Activated CD4-positive, alpha-beta T cell treated with anti-CD3 and anti-CD28 coated beads for 4 hours (primary cell): ENCODE data around the gene RSRC1.
"Not testable (repeated sequence)": the region's sequence is repeated elsewhere in the genome, so short reads cannot be mapped to it uniquely, and the experiment has no call there.

Experiments
- DNase-seq, 2 donors: peaks; one replicate each; pipeline ENCODE4 v3.0.0-alpha.2; 2020

RSRC1 gene

DNA sequence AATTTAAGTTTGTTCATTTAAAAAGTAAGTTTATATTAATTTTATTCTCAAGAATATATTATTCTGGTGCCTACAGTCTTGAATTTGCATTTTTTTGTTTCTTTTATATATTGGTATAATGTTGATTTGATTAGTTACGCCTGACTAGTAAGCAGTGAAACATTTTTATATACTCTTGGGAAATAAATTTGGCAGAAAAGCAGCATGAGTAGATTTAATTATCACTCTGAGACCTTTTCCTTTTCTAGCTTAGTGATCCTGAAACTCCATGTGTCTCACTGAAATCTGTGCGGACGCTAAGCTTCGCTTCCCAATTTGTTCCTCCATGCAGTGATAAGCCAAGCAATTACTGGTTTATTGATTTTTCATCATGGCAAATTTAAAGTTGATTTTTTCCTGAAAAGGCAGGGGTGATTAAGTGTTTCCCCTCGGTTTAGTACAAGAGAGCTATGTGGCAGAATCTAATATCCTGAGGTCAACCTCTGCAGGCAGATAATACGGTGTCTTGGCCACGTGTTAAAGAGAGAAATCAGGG is 373.9 kb downstream of the RSRC1 start:
- no peak for DNase-seq

DNA sequence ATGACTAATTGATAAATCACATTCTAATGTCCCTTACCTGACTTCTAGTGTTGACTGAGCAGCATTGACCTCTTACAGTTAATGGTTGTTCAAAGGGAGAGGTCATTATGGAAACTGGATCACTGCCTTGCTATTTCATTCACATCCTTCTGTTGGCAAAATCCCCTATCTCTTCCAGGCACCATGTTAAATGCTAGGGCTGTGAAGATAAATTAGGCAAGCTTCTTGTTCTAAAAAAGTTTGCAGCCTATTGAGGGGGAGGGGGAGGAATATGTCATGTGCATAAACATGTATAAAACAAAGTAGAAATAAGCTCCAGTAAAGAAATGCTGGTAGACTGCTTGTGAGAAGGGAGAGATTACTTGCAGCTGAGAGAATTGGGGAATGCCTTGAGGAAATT is 376.3 kb downstream of the RSRC1 start:
- no peak for DNase-seq

DNA sequence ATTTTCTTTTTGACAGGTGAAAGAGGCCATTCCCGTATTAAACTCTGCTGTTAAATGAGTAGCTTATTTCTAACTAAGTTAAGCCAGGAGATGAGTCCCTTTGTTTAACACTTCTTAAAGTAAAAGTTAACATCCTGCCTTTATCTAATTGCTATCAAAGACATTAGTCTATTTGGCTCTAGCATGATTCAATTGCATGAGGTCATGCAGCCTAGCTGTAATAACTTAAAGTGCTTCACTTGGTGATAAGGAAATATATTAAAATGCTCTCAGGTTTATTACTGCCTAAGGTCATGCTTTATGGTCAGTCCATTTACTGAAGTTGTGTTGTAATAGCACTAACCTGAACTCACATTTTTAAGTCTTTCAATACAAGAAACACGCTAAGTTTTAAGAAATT is 378.8 kb downstream of the RSRC1 start:
- no peak for DNase-seq

DNA sequence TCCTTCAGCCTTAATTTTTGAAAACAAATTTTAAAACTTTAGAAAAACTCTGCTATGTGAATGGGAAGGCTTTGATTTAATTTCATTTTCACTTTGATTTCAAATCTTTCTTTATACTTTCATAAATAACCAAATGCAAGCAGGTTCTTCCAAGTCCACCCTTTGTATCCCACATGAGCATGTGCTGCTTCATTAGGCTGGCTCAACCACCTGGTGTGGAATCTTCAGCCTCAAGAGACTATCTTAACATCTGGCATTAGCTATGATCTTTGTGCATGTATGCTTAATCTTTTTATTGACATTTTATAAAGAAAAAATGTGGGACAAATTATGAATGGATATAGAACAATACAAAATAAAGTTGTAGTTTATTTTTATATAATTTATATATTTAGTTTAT is 379.3 kb downstream of the RSRC1 start:
- no peak for DNase-seq

DNA sequence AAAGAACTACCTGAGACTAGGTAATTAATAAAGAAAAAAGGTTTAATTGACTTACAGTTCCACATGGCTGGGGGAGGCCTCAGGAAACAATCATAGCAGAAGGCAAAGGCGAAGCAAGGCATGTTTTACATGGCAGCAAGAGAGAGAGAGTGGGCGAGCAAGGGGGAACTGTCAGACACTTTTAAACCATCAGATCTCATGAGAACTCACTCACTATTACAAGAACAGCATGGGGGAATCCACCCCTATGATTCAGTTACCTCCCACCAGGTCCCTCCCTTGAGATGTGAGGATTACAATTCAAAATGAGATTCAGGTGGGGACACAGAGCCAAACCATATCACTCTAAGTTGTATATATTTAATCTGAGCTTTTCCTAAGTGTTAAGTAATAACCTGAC is 382.1 kb downstream of the RSRC1 start:
- no peak for DNase-seq

DNA sequence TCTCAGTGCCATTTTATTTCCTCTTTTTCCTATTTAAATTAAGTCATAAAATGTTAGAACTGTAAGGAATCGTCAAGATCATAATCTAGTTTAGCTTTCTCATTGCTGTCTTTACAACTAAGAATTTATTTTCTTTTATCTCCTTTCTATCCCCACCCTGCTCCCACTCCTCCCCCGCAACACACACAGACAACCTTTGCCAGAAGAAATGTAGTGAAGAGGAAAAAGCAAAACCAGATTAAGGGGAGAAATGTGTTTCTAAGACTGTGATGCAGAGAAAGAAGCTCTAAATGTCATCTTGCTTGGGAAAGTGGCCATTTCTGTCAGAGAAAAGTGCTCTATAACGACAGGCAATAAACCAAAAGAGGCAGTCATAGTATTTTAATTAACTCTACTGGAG is 382.8 kb downstream of the RSRC1 start:
- no peak for DNase-seq

DNA sequence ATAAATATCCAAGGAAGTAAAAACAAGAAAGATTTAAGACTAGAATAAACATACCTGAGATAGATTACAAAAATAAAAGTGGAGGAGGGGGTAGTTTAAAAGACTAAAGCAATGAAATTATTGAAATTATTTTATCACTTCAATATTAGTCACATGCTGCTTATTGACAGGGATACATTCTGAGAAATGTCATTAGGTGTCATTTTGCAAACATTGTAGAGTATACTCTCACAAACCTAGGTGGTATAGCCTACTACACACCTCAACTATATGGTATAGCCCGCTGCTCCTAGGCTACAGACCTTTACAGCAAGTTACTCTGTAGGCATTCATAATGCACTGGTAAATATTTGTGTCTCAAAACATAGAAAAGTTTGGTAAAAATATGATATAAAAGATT is 384.0 kb downstream of the RSRC1 start:
- no peak for DNase-seq

DNA sequence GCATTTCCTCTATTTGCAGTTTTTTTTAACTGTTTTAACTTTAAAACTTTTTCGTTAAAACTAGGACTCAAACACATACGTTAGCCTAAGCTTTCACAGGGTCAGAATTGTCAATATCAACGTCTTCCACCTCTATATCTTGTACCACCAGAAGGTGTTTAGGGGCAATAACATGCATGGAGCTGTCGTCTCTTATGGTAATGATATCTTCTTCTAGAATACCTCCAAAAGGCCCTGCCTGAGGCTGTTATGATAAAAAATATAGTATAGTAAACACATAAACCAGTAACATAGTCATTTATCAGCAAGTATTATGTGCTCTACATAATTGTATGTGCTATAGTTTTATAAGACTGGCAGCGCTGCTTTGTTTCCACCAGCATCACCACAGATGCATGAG is 384.8 kb downstream of the RSRC1 start:
- no peak for DNase-seq

DNA sequence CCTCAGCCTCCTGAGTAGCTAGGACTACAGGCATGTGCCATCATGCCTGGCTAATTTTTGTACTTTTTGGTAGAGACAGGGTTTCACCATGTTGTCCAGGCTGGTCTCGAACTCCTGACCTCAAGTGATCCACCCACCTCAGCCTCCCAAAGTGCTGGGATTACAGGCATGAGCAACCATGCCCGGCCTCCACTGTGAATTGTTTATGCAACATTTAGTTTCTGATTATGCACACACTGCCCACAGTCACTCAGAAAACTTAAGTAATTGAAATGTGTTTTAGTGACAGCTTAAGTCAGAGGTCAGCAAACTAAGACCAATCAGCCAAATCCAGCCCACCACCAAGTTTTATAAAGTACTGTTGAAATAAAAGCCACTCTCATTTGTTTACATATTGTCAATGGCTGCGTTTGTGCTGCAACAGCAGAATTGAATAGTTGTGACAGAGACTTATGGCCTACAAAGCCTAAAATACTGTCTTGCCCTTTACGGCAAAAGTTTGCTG is 385.6 kb downstream of the RSRC1 start:
- DNase-seq, result not testable (repeated sequence)

DNA sequence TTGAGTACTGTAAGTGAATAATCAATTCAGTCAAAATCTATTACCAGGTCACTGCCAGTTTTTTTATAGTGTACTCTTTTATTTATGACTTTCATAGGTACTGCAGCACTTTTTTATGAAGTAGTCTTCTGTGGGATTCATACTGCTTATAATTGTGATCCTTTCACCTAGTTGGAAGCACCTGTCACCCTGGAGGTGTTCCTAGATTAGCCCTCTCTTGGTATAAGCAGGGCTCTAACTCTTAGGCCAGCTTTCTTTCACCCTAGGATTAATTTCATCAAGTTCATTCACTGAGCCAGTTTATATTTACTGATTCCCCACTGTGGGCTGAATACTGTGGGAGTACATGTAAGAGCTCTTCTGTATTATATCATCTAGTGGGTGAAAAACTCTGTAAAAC is 395.2 kb downstream of the RSRC1 start:
- DNase-seq, result no peak

DNA sequence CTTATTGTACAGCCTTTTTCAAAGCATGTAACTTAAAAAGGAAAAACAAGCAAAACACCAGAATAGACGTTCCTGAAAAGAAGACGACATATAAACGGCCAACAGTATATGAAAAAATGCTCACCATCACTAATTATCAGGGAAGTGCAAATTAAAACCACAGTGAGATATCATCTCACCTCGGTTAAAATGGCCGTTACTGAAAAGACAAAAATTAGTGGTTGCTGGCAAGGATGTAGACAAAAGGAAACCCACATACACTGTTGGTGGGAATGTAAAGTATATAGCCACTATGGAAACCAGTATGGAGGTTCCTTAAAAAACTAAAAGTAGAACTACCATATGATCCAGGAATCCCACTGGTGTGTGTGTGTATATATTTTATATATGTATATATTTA is 396.6 kb downstream of the RSRC1 start:
- DNase-seq, result no peak

DNA sequence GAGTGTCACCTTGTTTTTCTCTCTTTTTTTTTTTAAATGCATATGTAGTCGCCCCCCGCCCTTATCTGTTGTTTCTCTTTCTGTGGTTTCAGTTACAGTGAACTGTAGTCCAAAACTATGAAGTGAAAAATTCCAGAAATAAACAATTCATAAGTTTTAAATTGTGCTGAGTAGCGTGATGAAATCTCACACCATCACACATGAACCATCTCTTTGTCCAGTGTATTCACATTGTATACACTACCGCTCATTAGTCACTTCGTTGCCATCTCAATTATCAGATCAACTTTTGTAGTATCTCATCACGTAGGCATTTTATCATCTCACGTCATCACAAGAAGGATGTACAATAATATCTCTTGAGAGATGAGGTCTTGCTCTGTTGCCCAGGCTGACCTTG is 398.6 kb downstream of the RSRC1 start:
- DNase-seq, result no peak

DNA sequence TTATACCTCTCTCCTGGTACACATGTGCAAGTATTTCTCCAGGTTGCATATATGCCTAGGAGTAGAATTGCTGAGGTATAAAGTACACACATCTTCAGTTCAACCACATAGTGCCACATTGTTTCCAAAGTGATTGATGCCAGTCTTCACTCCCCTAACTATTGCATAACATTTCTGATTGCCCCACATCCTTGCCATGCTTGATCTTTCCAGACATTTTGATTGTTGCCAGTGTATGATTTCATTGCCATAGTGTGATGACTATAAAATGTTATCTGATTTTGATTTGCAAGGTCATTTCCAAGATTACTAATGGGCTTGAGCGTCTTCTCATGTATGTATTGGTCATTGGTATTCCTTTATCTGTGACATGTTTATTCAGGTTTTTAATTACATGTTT is 400.0 kb downstream of the RSRC1 start:
- no peak for DNase-seq

DNA sequence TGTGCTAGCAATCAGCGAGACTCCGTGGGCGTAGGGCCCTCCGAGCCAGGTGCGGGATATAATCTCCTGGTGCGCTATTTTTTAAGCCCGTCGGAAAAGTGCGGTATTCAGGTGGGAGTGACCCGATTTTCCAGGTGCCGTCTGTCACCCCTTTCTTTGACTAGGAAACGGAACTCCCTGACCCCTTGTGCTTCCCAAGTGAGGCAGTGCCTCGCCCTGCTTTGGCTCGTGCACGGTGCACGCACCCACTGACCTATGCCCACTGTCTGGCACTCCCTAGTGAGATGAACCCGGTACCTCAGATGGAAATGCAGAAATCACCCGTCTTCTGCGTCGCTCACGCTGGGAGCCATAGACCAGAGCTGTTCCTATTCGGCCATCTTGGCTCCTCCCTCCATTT is 406.8 kb downstream of the RSRC1 start:
- not testable (repeated sequence) for DNase-seq

DNA sequence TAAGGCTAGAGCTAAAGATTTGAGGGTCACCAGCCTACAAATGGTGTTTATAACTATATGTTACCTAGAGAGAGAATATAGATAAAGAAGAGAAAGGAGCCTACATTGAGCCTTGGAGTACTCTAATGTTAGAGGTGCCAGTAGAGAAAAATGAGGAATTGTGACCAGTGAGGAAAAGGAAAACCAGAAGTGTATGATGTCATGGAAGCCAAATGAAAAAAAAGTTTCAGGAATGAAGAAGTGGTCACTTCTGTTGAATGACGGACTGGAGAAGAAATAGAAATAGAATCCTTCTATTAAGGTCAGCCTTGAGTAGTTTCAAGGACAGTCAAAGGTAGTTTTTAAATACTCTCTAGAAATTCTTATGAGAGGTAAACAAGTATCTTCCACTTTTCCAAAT is 409.9 kb downstream of the RSRC1 start:
- no peak for DNase-seq

DNA sequence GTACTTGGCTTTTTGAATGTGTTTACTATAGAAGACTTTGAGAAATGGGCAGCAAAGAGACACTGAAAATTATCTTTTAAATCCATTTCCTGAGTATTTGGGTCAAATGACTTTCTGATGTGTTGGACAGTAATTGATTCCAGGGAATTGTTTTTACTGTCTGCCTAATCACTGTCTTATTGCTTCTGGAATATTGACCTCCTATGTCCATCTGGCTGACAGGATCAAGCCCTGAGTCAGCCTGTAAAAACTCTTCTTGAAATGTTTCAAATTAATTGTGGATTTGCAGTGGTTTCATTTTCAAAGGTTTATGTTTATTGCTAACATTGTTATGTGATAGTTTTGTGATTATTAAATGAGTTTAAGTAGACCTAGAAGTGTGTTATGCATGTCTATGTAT is 410.5 kb downstream of the RSRC1 start:
- no peak for DNase-seq

DNA sequence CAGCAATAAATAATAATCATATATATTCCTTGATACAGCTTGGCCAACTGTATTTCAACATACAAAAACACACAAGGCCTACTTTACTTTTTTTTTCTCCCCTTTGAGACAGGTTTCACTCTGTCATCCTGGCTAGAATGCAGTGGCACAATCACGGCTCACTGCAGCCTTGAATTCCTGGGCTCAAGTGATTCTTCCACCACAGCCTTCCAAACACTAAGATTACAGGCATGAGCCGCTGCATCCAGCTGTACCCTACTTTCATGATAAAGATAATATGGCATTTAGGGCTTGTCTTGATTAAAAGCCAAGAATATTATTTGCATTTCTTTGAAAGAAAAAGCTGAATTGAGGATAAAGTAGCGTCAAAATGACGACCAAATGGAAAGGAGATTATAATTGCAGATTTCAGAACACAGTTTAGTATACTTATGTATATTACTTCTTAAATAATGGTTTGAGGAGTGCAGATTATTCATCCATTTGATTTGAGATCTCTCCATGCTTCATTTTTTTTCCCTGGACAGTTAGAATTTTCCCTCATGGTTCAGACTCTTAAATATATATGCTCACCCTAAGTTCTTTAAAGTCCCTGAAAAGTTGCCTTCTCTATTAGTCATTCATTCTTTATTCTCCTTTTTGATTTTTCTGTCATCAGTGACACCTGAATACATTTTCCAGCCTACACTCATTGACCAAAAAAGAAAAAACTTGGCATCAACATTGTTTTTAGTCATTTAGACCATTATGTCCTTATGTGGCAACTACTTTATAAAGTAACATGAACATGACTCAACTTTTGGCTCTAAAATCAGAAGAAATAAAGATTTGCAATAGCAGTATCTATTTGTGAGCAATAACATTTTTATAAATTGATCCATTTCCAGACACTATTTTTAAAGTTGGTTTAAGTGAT is 412.6 kb downstream of the RSRC1 start:
- no peak for DNase-seq

DNA sequence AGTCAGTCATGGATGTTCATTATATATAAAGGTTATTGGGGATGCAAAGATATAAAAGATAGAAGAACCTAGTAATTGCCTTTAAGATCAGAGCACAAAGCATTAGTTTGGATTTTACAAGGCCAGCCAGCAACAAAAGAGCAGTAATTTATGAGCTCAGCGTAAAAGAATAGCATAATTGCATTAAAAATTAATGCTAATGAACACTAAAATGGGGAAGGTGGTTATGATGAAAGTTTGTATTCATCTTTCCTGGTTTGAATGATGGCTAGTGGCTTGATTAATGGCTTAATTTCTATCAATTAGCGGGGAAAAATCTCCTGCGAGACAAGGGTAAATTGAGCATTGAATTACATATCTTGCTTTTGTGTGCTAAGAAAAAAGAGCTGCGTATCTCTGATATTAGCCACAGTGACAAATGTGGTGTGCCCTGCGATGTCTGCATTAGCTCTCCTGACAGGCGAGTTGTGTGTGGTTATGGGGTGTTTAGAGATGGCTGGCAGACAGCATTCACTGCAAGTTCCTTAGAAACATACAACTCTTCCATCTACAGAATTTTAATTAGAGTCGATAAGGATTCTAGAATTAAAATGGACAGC is 418.3 kb downstream of the RSRC1 start:
- no peak for DNase-seq

DNA sequence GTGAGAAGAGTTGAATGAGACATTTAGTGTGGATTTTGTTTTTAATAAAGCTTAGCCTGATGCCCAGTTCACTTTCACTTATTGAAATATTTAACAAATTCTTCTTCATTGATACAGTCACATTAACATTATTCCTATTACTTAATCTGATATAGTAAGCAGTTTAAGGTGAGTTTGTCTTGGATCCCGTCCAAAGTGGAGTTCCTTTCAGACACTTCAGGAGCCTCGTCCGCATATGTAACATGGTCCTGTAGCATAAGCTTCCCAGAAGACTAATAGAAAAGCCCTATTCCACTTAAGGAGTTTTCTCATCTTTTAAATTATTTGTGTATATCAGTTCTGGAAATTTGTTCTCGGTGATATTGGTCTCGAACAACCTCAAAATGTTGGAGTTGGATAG is 421.4 kb downstream of the RSRC1 start:
- no peak for DNase-seq

DNA sequence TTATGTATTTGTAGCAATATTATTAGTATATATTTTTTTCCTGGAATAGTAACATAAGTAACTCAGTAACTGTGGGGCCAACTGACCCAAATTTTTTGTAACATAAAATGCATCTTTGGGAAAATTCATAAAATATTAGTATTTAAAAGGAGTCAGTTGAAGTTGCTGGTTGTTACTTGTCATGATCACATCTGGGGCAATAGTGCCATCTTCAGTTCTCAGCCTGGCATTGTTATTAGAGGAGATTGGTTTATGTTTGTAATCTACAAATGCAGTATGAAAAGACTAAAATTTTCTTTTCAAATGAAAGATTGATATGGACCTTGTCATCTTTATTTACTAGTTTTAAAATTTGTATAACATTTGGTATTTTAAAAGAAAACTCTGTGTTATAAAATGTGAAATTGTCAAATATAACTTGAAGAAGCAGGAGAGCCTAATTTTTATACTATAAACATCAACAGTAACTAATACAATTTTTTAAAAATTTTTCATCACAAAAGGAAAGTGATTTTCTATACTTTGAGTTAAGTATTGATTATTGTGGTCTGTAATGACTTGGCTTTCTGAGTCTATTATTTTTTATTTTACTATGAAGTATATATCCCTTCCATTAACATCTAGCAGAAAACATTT is 422.3 kb downstream of the RSRC1 start:
- no peak for DNase-seq

DNA sequence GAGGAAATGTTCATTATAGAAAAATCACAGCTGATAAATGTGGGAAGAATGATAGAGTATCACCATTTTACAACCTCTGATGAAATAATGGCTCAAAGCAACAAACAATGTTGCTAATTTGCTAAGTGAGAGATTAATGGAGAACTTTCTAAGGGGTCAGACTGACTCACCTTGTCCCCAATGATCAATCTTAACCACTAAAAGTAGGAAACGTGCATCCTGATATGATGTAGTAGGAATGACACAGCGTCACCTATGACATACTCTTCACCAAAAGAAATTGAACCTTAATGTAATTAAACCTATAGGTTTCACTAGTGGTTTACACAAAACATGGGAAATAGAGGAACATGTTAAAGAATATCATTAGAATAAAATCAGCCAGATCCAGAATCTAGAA is 426.0 kb downstream of the RSRC1 start:
- DNase-seq, result no peak

DNA sequence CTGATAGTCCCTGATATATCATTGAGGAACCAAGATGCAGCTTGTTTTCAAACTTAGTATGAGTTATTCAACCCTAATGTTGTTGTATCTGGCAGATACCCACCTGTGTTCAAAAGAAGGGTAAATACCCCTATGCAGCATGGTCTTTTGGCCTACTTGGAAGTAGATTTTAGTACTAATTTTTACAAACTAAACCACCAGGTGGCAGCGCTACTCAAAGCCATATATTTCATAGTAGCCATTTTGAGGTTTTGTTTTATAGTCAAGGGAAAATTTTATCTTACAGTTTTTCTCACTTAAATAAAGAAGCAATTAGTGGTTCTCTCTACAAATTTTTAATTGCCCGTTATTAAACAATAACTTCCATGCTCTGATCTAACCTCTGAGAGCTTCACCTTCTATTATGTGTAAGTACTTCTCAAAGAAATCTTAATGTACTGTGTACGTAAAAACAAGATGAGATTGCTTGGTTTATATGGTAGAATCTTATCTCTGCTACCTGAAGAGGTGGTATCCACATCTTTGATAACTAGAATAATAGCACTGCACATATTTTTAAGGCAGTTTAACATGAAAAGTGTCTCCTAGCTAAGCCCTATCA is 429.6 kb downstream of the RSRC1 start:
- peak; percentile 19 to 32 for DNase-seq

DNA sequence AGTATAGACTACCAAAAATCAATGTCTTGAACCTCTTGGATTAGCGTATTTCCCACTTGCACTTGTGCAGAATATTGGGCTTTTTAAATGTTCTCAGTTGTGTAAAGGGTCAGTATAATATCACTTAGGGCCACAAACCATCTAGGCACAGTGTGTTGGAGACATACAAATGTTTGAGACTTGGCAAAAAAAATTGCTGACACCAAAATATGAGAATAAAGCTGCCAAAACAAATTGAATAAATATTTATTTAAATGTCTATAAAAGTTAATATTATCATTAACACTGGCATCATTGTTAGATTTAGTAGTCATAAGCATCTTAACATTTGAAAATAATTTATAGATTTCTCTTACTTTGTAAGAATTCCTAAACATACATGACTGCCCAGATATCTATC is 430.2 kb downstream of the RSRC1 start:
- no peak for DNase-seq
